Fibroblast of skin of left quadriceps (primary cell): ENCODE data around the gene ATP2B2.

ENCODE experiments used
- DNase-seq, 2 experiments: peaks; one replicate each; pipeline ENCODE4 v3.0.0-alpha.2; 2013; ENCODE audit warnings: low read depth in 2 of 2

The ATP2B2 gene

DNA sequence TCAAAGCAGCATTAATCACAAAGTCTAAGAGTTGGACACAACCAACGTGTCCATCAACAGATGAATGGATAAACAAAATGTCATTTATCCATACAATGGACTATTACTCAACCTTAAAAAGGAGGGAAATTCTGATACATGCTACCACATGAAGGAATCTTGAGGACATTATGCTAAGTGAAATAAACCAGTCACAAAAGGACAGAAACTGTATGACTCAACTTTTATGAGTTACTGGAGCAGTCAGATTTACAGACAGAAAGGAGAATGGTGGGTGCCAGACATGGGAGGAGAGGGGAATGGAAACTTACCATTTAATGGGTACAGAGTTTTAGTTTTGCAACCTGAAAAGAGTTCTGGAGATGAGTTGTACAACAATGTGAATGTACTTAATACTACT lies 141.5 kb downstream of the ATP2B2 start:
- no peak for DNase-seq

DNA sequence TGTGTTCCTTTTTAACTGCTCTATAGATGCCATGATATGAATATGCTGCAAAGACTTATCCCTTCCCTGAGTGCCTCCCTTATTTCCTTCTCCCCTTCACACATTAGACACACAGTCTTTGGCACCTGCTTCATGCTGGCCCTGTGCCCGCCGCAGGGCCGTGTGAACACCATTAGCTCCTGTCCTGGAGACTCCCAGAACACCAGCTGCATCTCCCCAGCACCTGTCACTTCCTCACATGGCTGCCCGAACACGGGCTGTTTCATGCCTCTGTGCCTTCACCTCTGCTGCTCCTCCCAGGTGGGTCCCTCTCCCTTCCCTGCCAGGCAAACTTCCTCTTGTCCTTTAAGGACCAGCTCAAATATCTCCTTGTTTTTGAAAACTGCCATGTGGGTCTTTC lies 144.0 kb downstream of the ATP2B2 start:
- no peak for DNase-seq

DNA sequence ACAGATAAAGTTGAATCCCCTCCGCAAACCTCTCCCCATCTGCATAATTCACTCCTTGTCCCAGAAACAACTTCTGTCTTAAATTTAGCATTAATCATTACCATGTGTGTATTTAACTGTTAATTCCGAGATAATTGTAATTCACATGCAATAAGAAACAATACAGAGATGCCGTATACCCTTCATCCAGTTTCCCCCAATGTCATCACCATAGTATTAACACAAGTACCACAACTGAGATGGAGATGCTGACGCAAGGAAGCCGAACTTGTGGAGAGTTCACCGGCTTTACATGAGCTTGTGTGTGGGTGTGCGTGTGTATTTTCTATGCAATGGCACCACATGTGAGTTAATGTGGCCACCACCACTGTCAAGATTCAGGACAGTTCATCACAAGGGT lies 144.9 kb downstream of the ATP2B2 start:
- DNase-seq, result no peak

DNA sequence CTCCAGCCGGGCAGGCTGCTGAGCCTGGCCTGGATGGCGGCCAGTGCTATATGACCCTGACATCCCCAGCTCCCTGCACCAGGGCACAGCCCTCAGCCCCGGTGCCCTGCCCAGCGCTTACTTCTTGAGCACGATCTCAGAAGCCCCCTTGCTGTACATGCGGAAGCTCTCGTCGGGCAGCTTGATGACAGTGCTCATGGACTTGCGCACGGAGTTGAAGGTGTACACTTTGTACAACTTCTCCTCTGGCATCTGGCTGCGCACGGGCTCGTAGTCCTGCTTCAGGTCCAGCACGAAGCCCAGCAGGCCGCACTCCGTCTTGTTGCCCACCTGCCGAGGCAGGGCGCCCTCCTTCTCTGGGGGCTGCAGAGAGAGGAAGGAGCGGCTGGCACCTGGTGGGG lies 145.6 kb downstream of the ATP2B2 start:
- DNase-seq, result no peak

DNA sequence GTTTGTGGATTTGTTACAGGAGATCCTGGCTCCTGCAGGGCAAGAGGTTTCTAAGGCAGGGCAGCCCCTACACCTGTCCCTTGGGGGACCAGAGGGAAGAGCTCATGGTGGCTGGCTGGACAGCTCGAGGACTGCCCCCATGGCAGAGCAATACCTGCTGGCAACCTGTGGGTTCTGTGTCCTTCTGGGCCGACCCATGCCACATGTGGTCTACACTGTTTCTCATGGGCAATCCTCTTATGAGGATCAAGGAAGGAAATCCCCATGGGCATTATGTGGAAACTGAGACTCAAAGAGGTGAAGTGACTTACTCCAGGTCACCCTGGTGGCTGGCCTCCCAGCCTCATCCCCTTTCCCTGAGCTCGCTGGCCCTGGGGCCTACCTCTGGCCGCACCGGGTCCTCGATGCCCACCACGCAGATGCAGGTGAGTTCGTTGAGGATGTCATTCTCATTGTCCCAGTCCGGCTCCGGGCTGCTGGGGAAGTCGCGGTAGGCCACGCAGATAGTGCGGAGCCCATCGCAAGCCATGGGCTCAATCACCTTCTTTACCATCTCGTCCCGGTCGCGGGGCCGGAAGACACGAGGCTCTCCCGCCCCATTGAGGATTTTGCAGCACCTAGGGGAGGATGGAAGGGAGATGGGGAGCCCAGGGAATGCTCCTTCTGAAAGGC lies 146.9 kb downstream of the ATP2B2 start:
- DNase-seq, result no peak

DNA sequence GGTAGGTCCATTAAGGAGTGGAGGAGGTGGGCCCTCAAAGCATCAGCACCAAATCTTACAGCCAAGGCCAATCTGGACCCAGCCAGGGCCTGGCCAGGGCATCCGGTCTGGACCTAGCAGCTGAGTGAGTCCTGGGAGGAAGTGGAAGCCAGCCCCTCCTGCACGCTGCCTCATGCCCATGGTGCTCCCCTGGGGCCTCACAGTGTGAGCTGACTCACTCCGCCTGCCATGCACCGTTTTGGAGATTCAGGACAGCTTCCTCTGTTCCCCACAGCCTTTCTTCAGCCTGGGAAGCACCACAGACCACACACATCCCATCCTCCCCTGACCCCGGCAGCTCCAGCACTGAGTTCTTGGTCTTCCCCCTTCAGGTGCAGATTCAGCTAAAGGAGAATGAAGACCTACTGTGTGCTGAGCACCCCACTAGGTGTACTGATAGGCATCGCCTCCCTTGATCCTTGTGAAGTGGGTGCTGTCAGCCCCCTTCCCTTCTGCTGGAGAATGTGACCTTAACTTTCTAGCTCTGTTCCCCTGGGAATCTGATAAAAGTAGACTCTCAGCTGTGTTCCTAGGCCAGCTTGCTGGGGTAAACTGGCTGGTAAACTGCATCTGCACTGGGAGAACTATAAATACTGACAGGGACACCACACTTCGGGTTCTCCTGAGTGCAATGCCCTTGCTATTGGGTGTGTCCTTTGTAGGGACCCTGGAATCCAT lies 147.6 kb downstream of the ATP2B2 start:
- DNase-seq, result peak; percentile 74 to 76

DNA sequence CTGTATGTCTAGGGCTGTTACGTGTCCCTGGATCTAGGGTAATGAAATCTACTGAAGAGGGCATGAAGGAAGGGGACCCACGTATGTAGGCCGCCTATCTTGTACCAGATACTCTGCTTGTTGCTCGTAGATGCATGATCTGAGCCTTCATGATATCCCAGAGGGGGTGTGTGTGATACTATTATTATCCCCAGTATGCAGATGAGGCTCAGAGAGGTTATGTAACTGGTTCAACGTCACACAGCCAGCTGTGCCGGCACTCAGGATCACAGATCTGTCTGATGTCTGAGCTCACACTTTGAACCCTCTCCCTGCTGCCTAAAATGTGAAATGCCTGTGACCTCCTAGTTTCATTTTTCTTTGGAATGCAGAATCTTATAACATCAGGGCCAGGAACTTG lies 148.3 kb downstream of the ATP2B2 start:
- DNase-seq, result no peak

DNA sequence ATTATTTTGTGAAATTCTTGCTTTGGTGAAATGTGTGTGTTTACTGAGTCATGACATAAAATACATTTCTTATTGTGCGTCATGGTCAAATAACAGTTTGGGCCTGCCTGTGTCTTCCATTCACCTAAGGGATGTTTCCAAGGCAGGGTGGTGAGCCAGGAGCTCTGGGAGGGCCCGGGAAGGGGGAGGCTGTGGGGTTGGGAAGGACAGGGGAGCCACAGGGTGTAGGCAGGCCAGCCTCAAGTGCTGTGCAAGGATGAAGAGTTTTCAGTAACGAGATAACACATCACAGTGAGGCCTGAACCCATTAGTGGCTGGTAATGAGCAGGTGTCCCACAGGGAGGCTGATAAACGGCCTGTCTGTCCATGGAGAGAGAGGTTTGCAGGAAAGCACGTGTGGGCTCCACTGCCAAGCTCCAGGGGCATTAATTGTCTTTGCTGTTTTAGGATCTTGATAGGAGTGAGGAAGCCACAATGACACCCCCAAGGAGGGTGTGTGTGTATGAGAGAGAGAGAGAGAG lies 148.9 kb downstream of the ATP2B2 start:
- DNase-seq, result no peak

DNA sequence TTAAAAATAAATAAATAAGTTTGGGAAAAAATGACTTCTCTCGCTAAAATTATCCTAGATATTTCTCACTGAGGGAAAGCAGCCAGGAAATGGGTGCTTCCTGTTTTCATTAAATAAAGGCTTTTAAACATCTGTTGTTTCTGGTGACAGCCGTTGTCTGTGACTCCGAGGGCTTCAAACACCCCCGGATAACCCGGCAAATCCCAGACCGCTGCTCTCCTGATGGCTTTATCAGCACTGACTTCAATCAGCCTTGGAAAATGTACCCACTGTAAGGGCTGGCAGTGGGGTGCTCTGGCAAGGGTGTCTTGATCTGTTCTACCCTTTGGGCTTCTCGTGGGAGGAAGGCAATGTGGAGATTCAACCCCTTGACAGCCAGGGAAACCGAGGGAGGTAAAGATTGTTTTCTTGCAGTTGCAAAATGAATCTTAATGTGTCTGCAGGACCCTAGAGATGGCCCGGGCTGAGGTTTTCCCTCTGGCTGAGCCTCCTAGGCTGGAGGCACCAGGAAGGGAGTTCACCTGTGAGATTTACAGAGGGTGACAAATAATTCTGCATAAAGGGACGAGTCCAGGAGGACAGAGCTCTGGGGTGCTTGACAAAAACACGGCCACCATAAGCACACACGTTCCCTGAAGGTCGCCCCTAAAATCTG lies 150.9 kb downstream of the ATP2B2 start:
- no peak for DNase-seq

DNA sequence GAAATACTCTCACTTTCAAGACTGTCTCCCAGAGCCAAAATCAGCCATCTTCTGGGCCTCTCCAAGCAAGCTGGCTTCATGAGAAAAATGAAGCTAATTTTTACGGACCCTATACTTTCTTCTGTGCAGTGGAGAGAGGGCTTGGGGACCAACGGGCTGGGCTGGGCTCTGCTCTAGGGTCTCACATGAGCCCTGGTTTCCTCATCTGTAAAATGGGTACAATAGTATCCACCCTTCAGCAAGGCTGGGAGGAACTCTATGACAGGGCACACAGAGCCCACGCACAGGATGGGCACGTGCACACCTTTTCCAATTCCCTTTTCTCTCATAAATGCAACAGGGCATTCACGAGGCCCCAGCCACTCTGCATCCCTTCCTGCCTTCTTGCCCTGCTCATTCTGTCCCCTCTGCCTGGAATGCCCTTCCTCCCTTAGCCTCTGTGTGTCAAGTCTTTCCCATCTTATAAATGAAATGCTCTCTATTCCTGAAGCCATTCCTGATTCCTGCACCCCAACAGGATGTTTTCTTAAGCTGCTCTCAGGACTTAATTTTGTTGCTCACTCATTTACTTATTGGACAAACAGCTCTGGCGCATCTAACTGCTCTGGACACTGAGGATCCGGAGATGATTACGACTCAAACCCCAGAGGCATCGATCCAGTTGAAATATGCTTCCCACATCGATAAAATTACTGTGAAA lies 151.6 kb downstream of the ATP2B2 start:
- no peak for DNase-seq

DNA sequence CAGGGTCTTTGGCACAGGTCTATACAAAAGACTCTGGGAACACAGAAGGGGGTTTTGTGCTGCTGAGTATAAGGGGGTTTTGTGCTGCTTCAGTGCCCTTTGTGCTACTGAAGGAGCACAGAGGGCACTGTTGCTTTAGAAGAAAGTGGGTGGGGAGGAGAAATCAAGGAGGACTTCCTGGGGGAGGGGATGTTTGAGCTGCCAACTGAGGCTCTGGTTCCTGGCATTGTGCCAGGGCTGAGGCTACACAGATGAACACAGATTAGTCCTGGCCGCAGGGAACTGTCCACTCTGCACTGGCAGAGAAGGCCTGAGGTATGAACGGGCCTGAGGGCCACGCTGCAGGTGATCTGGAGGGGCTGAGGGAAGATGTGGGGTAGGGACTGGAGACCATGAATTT lies 152.2 kb downstream of the ATP2B2 start:
- DNase-seq, result no peak

DNA sequence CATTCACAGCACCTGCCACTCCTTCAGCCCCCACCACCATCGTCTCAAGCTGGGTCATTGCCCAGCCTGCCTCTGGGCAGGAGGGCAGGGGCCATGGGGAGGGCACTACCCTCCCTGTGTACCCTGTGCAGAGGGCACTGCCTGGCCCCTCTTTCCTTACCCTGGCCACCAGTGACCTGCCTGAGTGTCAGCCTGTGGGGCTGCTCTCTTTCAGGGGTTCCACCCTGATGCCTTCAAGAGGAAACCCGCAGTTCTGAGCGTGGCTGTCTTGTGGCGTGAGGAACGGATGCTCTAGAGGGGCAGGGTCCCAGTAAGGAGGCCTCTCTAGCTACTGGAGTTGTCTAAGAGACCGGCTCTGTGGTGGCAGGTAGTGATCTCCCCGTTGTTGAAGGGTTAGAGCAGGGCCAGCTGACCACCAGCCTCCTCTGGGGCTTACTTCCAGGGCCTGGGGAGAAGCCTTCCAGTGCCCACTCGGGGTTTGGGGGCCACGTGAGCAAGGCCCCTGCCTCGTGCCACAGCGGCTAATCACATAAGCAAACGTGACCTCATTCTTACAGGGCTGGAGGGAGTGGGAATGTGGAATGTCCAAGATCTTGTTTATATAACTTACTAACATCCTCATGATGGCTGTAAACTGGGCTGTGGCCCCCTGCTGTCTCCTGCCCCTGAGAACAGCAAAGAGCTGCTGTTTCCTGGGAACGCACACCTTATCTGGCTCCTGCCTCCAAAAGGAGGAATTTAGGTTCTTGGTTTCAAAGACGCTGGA lies 153.1 kb downstream of the ATP2B2 start:
- no peak for DNase-seq

DNA sequence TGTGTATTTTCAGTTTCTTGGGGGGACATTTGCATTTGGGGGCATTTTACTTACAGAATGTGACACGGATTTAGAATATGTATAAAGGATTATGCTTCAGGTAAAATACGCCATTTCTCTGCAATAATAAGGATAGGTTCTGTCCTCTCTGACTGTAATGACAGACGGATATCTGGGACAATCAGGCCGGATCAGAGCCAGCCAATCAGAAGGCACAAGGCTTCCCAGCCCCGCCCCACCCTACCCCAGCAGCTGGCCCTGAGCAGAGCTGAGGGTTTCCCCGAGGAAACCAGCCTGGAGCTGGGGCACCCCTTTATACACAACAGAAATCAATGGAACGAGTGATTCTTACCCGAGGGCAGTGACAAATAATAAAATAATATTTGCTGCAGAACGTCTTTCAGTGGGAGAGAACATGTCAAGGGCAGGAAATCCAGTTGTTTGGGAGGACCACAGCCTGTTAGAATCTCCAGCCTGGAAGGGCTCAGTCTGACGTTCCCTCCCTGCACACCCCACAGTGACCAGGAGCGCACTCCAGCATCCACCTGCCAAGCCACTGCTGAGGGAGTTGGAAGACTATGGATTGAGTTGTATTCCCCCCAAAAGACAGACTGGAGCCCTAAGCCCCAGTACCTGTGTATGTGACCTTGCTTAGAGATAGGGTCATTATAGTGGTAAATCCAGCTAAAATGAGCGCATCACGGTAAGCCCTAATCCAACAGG lies 154.2 kb downstream of the ATP2B2 start:
- no peak for DNase-seq

DNA sequence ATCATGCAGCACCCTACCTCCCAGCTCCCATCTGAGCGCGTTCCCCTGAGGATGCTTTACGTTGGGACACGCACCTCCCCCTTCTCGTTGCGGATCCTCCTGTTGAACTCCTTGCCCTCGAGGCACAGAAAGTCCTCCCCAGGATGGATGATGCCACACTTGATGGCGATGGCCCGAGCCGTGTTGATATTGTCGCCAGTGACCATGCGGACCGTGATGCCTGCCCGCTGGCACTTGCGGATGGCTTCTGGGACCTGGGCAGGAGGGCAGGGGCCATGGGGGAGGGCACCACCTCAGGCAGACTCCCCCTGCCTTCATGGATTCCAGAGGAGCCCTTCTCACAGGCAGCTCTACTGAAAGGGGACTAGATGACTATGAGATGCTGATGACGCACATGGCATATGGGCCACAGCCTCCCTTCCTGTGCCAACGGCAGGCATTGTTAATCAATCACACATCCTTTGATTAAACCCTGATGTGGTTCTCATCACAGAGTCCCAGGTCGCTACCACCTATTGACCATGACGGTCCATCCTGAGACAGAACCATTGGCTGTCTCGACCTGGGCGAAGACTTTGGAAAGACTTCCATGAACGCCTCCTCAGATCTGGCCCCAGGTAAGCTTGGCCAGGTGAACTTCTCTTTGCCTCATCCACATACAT lies 154.9 kb downstream of the ATP2B2 start:
- DNase-seq, result no peak

DNA sequence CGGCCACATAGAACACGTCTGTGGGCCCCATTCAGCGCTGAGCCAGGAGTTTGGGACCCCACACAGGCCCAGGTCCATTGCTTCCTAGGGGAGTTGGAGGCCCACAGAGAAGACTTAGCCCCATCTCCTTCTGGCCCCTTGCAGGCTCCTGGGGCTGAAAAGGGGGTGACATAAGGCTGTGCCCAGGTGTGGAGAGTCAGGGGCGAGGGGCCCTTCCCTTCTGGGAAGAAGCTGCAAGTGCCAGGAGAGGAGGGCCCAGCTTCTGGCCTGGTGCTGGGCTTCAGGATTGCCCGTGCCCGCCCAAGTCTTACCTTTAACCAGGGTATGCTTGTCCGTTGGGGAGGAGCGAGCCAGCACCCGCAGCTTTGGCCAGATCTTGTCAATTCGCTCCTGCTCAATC lies 155.6 kb downstream of the ATP2B2 start:
- DNase-seq, result no peak

DNA sequence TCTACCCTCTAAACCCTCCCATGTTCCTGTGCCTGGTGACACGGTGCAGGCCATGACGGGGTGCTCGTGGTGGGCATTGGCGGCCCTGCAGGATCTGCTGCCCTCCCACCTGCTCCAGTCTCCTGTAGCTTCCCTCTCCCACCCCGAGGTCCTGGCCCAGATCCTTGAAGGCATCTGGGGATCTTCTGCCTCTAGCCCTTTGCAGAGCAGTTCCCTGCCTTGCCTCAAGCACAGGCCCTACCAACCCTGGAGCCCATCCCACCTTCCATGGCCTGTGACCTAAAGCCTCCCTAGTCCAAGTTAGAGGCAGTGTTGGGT lies 157.0 kb downstream of the ATP2B2 start:
- DNase-seq, result no peak

DNA sequence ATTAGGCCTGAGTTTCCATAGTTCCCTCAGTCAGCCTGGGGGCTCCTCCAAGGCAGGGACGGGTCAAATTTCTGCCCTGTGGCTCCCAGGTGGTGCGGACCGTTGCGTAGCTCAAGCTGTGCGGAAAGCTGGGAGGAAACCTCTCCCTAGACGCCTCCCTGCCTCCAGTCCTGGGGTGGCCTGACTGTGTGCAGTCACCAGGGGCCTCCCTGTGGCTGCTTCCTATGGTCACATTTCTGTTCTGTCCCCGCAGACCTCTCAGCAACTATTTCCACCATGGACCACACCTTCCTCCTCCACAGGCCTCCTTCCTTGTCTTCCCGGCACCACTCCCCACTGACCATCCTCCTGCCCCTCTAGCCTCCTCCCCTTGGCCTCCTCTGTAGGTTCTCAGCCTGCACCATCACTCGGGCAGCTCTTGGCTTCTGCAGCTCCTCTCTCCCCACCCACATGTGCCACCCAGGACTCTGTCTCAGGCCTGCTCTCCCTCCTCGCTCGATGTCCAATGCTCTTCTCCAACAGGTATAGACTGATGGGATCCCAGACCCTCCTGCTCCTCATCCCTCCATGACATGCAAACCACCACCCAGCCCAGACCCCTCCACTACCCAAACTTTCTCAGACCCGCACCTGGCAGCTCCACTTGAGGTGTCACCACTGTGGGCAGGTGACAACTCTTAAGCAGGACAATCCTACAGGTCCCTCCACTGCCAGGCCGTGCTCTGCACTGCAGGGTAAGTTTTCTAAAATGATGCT lies 157.6 kb downstream of the ATP2B2 start:
- DNase-seq, result no peak

DNA sequence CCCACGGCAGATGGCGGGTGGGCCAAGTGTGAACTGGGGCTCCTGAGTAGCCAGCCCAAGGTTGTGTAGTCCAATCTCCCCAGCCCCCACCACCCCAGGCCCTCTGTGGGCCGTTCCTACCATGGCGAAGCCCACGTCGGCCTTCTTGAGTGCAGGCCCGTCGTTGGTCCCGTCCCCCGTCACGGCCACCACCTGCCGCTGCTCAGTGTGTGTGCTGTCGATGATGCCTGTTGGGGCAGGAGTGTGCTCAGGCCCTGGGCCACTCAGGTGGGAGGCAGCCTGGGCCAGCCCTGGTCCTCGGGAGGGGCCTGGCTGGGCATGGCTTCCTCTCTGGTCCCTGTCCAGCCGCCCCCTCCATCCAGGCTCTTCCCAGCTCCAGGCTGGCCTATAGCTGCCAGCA lies 159.5 kb downstream of the ATP2B2 start:
- no peak for DNase-seq

DNA sequence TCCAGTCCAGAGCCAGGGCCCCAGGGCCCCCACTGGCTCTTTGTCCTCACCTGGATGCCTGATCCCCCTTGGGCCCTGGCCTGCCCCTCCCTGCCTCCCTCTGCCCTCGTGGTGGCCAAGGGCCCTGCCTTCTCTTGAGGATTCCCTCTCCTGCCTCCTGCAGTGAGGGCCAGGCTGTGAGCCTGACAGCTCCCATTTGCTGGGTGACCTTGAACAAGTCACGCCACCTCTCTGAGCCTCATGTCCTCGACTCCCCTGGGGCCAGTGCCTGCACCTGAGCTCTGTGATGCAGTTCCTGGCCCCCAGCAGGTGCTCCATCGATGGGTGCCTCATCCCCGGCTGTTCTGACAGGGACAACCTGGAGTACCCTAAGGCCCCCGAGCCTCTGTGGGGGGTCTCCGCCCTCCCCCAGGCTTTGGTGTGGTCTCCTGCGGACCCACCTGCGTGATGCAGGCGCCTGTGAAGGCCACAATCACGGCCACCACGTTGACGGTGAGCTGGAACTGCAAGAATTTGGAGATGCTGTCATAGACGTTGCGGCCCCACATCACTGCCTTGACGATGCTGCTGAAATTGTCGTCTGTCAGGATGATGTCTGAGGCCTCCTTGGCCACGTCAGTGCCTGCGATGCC lies 160.3 kb downstream of the ATP2B2 start:
- no peak for DNase-seq
